NB4 (cell line): Measurements from ENCODE around the gene MYLK.

Experiments used
- MYC ChIP-seq: IDR thresholded peaks from 2 replicates; pipeline ENCODE4 v1.6.1; 2011; ENCODE audit warnings: low read depth, low read length
- POLR2A ChIP-seq: IDR thresholded peaks from 2 replicates; pipeline ENCODE4 v1.6.1; 2011; ENCODE audit warnings: mild to moderate bottlenecking; ENCODE audit not compliant: insufficient read length; ENCODE audit errors: extremely low read depth
- TF ChIP-seq, protein P1 (sequence below): IDR thresholded peaks from one replicate; pipeline ENCODE4 v1.5.1; 2012; ENCODE audit warnings: low read depth, low read length
- TF ChIP-seq, protein P2 (sequence below): IDR thresholded peaks from 2 replicates; pipeline ENCODE4 v1.6.1; 2011; ENCODE audit warnings: low read depth, low read length

DNA sequence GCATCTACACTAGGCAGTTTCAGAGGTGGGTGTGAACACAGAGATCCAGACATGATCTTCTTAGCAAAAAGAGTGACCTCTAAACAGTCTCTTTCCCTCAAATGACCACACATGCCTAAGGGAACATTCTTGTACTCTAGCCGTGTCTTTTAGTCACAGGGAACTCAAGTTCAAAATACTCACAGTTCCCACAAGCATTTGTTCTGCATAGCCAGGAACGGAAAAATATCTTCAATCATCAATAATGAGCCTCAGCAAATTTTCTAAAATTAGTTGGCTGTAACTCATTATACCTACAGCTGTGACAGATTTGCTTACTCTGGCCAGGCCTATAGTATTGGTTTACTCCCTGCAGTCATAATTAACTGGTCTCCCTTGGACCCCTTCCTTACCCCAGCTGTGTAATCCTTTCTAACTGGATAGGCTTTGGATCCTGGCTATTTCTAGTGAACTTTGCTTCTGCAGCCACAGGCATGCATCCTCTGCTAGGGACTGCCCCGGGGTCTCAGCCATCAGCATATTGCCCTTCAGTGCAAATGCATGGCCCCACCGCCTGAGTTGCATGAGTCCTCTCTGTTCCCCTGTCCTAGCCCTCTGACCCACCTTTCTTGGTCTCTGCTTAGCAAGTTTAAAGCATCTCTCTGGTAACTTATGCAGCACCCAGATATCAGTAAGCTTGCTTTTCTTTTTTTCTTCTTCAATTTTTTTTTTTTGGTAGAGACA, 243.2 kb downstream of the MYLK start:
- TF ChIP-seq, protein P1, sequence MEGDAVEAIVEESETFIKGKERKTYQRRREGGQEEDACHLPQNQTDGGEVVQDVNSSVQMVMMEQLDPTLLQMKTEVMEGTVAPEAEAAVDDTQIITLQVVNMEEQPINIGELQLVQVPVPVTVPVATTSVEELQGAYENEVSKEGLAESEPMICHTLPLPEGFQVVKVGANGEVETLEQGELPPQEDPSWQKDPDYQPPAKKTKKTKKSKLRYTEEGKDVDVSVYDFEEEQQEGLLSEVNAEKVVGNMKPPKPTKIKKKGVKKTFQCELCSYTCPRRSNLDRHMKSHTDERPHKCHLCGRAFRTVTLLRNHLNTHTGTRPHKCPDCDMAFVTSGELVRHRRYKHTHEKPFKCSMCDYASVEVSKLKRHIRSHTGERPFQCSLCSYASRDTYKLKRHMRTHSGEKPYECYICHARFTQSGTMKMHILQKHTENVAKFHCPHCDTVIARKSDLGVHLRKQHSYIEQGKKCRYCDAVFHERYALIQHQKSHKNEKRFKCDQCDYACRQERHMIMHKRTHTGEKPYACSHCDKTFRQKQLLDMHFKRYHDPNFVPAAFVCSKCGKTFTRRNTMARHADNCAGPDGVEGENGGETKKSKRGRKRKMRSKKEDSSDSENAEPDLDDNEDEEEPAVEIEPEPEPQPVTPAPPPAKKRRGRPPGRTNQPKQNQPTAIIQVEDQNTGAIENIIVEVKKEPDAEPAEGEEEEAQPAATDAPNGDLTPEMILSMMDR: no peak
- TF ChIP-seq POLR2A: no peak
- TF ChIP-seq MYC: no peak
- TF ChIP-seq, protein P2, sequence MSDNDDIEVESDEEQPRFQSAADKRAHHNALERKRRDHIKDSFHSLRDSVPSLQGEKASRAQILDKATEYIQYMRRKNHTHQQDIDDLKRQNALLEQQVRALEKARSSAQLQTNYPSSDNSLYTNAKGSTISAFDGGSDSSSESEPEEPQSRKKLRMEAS: no peak
